ENCODE measurements around the gene ZBTB40.

DNA sequence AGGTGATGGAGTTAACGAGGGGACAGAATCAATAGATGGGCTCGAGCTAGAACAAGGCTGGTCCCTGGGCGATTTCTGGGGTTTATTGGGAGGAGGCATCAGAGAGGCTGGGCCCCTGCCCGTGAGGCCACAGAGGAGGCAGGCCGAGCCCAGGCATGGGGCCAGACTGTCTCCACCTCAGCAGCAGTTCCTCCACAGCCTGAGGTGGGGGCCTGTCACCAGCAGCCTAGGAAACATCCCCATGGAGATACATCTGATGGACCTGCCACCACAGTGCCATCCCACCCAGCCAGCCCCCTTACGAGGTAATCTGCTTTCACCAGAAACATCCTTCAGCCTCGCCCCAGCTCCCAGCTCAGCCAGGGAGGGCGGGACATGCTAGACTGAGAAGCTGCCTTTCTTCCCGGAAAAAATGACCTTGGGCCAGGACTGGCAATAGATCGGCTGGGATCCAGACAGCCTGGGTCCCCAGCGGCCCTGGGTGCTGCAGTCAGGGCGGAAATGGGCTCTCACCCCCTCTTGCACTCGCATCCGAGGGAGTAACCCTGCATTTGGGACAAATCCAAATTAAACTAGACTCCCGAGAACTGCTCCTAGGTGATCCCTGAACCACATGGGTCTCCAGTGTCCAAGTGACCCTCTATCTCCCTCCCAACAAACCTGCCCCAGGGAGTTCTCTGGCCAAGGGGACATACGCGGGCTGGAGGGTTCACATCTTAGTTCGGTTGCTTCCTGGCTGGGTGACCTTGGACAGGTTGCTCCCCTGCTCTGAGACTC, 101.6 kb downstream of the ZBTB40 start:
- TF ChIP-seq CTCF (IDR thresholded peaks at IDR 0.05): no peak
- TF ChIP-seq EZH2phosphoT487 (IDR thresholded peaks at IDR 0.05): no peak
- no peak for TF ChIP-seq EZH2 (IDR thresholded peaks at IDR 0.05)

All from neural progenitor cell (in vitro differentiated cells).